ENCODE results near the gene FAM72C. TPM values are rescaled to one million over a fixed set of nuclear protein-coding genes. Genes with fewer than 3 reads are reported as not detected.
"Not testable (repeated sequence)": the region's sequence is repeated elsewhere in the genome, so short reads cannot be mapped to it uniquely, and the experiment has no call there.

FAM72C gene
- total and polyA plus RNA-seq, 2 of the 4 experiments (the other 2 are of a cell fraction): 0.72 to 1.8 TPM

DNA sequence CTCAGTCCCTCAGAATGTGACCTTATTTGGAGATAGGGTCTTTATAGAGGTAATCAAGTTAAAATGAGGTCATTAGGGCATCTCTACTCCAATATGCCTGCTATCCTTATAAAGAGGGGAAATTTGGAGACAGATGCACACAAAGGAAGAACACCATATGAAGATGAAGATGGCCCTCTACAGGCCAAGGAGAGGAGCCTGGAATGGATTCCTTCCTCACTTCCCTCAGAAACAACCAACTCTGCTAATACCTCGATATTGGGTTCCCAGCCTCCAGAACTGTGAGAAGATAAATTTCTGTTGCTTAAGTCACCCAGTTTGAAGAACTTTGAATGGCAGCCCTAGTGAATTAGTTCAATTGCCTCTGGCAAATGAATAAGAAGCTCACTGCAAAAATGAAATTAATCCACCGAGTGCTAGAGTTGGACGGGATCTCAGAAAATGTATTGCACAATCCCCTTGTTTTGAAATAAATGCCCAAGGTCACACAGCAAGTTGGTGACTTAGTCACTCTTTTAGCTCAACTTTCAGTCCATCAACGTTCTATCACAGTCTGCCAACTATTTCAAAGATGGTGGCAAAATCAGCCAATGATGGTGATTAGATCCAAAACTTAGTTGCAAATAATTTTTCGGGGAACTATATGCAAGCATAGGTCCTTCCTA, 27.1 kb downstream of the FAM72C start:
- H3K36me3 ChIP-seq (ENCODE audit: control insufficient read depth, insufficient read depth, low read length); H4K91ac ChIP-seq (ENCODE audit: insufficient read depth, low read depth, low read length); H3K9me1 ChIP-seq (ENCODE audit: insufficient read depth, low read length); H2AK9ac ChIP-seq (replicated peaks; ENCODE audit: low read depth, low read length, poor library complexity); CTCF ChIA-PET; H3K4me3 ChIP-seq (ENCODE audit: insufficient read depth, low read depth, low read length); H2AFZ ChIP-seq (replicated peaks; ENCODE audit: low read length, poor library complexity); H3K79me1 ChIP-seq (ENCODE audit: low read depth in 1 of 2, low read length in 2 of 2); dilution Hi-C loops (cut with HindIII; ENCODE audit: low sequenced_read_pairs, unreplicated experiment); intact Hi-C loops (cut with micrococcal nuclease); H2AK5ac ChIP-seq (ENCODE audit: low read depth, low read length); H3K23ac ChIP-seq (ENCODE audit: low read depth, low read length); H4K5ac ChIP-seq (ENCODE audit: low read depth, low read length); H2BK5ac ChIP-seq (ENCODE audit: low read depth, low read length, poor library complexity, severe bottlenecking); H4K20me1 ChIP-seq (ENCODE audit: insufficient read depth, low read length); H3K4ac ChIP-seq (ENCODE audit: low read depth, low read length); BruUV-seq (replicated peaks); H4K8ac ChIP-seq (ENCODE audit: low read depth in 2 of 2, low read length in 2 of 2); H2BK15ac ChIP-seq (ENCODE audit: low read depth, low read length); DNase-seq; in situ Hi-C loops (cut with MboI; ENCODE audit: low sequenced_read_pairs); H3K14ac ChIP-seq (replicated peaks; ENCODE audit: low read depth, low read length); H3K4me1 ChIP-seq (ENCODE audit: control insufficient read depth, insufficient read depth, low read length); H3K18ac ChIP-seq (ENCODE audit: low read depth, low read length); H3K27ac ChIP-seq (ENCODE audit: insufficient read depth, low read length); H3K9me3 ChIP-seq (ENCODE audit: control insufficient read depth, insufficient read depth, low read length); POLR2A ChIA-PET (ENCODE audit: unreplicated experiment); H3K9ac ChIP-seq (ENCODE audit: low read depth, low read length); H3K27me3 ChIP-seq (ENCODE audit: control insufficient read depth, insufficient read depth, low read length); H3K56ac ChIP-seq (ENCODE audit: extremely low read depth, insufficient read depth, low read length); H2BK20ac ChIP-seq (ENCODE audit: low read depth, low read length); H2BK120ac ChIP-seq (ENCODE audit: low read depth, low read length); H3K4me2 ChIP-seq (ENCODE audit: low read depth, low read length): not testable (repeated sequence)
- ATAC-seq (ENCODE audit: low read depth): peak; percentile 16; the same call in 1 of the 2 replicates
- WGBS, 2 experiments (ENCODE audit: extremely low coverage in 2 of 2, insufficient read length in 1 of 2): no CpG with 5 or more reads among the region's 5 CpGs

DNA sequence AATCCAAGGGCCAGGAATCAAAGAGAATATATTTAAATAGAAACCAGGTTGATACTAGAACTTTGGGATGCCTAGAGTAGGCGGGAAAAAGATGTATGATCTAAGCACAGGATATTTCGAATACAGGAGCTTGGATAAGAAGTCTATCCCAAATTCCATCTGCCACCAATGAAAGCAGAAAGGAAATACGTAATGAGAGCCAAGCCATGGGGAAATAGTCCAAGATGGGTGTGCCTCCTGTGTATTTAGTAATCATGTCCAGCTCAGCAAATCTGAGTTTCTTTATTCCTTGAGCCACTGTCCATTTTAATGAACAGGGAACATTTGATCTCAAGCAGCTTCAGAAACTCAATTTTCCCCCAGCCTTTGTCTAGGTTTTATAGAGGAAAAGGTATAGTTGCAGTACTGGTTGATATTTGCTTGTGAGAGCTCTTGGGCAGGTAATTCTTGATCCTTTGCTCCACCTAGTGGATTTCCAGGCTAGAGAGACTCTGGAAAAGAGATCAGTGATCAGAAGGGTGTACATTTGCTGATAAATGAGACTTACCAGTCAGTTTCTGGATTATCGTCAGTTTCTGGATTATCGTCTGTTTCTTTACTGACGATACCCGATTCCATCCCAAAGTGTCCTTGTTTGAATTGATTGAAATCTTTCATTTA, 28.3 kb downstream of the FAM72C start:
- H3K23ac ChIP-seq (ENCODE audit: low read depth, low read length); H3K27ac ChIP-seq (ENCODE audit: insufficient read depth, low read length); H3K79me1 ChIP-seq (ENCODE audit: low read depth in 1 of 2, low read length in 2 of 2); H2AK5ac ChIP-seq (ENCODE audit: low read depth, low read length); H3K9me1 ChIP-seq (ENCODE audit: insufficient read depth, low read length); POLR2A ChIA-PET (ENCODE audit: unreplicated experiment); H4K8ac ChIP-seq (ENCODE audit: low read depth in 2 of 2, low read length in 2 of 2); CTCF ChIA-PET; H4K20me1 ChIP-seq (ENCODE audit: insufficient read depth, low read length); H4K5ac ChIP-seq (ENCODE audit: low read depth, low read length); intact Hi-C loops (cut with micrococcal nuclease); dilution Hi-C loops (cut with HindIII; ENCODE audit: low sequenced_read_pairs, unreplicated experiment); H3K36me3 ChIP-seq (ENCODE audit: control insufficient read depth, insufficient read depth, low read length); H3K4me1 ChIP-seq (ENCODE audit: control insufficient read depth, insufficient read depth, low read length); H2BK5ac ChIP-seq (ENCODE audit: low read depth, low read length, poor library complexity, severe bottlenecking); H3K18ac ChIP-seq (ENCODE audit: low read depth, low read length); H3K4me2 ChIP-seq (ENCODE audit: low read depth, low read length); H3K14ac ChIP-seq (replicated peaks; ENCODE audit: low read depth, low read length); H3K4ac ChIP-seq (ENCODE audit: low read depth, low read length); H3K56ac ChIP-seq (ENCODE audit: extremely low read depth, insufficient read depth, low read length); H2BK120ac ChIP-seq (ENCODE audit: low read depth, low read length); DNase-seq; H3K9me3 ChIP-seq (ENCODE audit: control insufficient read depth, insufficient read depth, low read length); H2AK9ac ChIP-seq (replicated peaks; ENCODE audit: low read depth, low read length, poor library complexity); H4K91ac ChIP-seq (ENCODE audit: insufficient read depth, low read depth, low read length); BruUV-seq (replicated peaks); H3K27me3 ChIP-seq (ENCODE audit: control insufficient read depth, insufficient read depth, low read length); in situ Hi-C loops (cut with MboI; ENCODE audit: low sequenced_read_pairs); H2BK15ac ChIP-seq (ENCODE audit: low read depth, low read length); H3K4me3 ChIP-seq (ENCODE audit: insufficient read depth, low read depth, low read length); H2BK20ac ChIP-seq (ENCODE audit: low read depth, low read length); H3K9ac ChIP-seq (ENCODE audit: low read depth, low read length); H2AFZ ChIP-seq (replicated peaks; ENCODE audit: low read length, poor library complexity): not testable (repeated sequence)
- WGBS, 2 experiments (ENCODE audit: extremely low coverage in 2 of 2, insufficient read length in 1 of 2): no CpG with 5 or more reads among the region's 7 CpGs
- ATAC-seq (ENCODE audit: low read depth): 0 out of 2 replicates have a peak, but pooled peaks have one; percentile 36
